HCEC 1CT (cell line): ENCODE results near the gene TTC6.

ENCODE experiments used
- DNase-seq: peaks from one replicate; pipeline ENCODE4 v3.0.0-alpha.2; 2017

The TTC6 gene

DNA sequence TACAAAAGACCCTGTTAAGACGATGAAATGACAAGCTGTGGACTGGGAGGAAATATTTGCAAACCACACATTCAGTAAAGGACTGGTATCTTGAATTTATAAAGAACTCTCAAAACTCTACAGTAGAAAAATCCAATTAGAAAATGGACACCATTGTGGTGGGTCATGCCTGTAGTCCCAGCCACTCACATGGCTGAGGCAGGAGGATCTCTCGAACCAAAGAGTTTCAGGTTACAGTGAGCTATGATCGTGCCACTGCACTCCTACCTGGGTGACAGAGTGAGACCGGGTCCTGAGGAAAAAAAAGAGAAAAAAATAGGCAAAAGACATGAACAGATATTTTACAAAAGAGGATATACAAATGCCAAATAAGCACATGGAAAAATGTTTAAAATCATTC is 41.9 kb downstream of the TTC6 start:
- no peak for DNase-seq

DNA sequence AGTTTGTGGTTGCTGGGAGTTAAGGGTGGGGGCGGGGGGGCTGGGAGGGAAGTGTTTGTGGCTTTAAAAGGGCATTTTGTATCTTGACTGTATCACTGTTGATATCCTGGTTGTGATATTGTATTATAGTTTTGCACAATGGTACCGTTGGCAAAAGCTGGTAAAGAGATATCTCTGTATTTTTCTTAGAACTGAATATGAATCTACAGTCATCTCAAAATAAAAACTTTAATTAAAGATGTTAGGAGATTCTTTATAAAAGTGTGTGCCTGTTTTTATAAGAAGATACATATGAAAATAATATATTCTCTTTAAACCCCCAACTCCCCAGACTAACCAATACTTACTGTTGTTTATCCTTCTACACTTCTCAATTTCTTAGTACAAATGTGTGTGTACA is 43.2 kb downstream of the TTC6 start:
- no peak for DNase-seq

DNA sequence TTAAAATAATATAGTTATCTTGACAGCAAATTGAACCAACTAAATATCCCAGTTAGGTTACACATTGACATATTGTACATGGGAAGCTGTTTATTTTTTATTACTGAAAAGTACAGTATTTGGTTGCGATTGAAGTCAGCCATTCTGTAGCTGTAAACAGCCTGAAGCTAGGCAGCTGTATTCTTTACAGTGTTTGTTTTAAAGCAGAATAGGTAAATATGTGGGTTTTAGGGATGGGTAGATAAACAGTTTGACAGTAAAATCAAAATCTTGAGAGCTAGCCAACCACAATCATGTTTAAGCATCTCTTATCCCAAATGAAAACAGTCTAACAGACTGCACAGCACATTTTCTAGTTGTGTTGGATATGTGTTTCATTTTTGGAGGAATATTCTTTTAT is 45.7 kb downstream of the TTC6 start:
- no peak for DNase-seq

DNA sequence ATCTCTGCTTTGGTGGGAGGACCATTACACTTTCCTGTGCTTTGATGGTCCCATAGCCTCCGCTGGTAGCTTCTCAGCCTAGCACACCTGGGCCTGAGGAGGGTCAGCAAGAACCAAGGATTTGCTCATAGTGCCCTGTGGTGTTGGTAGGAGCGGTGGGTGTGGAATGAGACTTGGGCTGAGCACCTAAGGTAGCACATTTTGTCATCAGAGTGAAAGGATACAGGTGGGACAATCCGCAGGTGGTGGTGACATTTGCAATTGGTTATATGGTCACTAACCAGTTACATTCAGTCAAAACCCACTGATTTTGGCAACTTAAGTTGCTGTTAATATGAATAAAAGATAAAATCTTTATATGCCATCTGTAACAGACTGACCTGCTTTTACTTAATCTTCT is 46.7 kb downstream of the TTC6 start:
- DNase-seq, result no peak

DNA sequence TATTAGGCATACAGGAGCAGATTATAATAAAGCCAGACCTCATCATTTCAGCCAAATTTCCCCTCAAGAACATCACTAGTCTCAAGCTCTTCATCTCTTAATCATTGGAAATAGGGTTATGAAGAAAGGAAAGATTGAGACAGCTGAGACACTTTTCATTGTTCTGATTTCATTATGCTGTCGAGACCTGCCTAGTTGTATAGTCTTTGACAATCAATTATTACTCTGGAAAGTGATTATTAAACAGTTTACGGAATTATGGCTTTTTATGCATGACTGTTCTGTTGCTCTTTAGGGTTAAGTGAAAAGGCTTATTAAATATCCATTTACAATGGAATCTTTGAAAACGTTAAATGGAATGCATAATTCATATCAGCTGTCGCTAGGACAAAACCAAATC is 48.3 kb downstream of the TTC6 start:
- no peak for DNase-seq
